Central memory CD8-positive, alpha-beta T cell (primary cell): ENCODE measurements around the gene LAMA3.

ENCODE experiments used
- ATAC-seq: fragments of 150-1000 bp; cut with Tn5 transposase; replicated peaks from 2 replicates; pipeline ENCODE4 v1.10.0; 2022; ENCODE audit warnings: mild to moderate bottlenecking, moderate FRiP score, moderate number of reproducible peaks; ENCODE audit not compliant: poor library complexity, severe bottlenecking; ENCODE audit errors: extremely low read depth
- DNase-seq, 2 donors: peaks; one replicate each; pipeline ENCODE4 v3.0.0; 2021; ENCODE audit warnings: low spot score in 2 of 2
- H3K27ac Mint-ChIP-seq: one replicate; pipeline ENCODE4 v1.8.0; 2022; ENCODE audit warnings: low read depth, mild to moderate bottlenecking, moderate library complexity, mixed read lengths
- H3K27me3 Mint-ChIP-seq: one replicate; pipeline ENCODE4 v1.8.0; 2022; ENCODE audit warnings: mixed read lengths
- H3K36me3 Mint-ChIP-seq: one replicate; pipeline ENCODE4 v1.8.0; 2022; ENCODE audit warnings: mild to moderate bottlenecking, moderate library complexity, mixed read lengths; ENCODE audit not compliant: insufficient read depth
- H3K4me1 Mint-ChIP-seq: one replicate; pipeline ENCODE4 v1.8.0; 2022; ENCODE audit warnings: mixed read lengths
- H3K4me3 Mint-ChIP-seq: one replicate; pipeline ENCODE4 v1.8.0; 2022; ENCODE audit warnings: mild to moderate bottlenecking, moderate library complexity, mixed read lengths
- H3K9me3 Mint-ChIP-seq: one replicate; pipeline ENCODE4 v1.8.0; 2022; ENCODE audit warnings: mixed read lengths

The LAMA3 gene

DNA sequence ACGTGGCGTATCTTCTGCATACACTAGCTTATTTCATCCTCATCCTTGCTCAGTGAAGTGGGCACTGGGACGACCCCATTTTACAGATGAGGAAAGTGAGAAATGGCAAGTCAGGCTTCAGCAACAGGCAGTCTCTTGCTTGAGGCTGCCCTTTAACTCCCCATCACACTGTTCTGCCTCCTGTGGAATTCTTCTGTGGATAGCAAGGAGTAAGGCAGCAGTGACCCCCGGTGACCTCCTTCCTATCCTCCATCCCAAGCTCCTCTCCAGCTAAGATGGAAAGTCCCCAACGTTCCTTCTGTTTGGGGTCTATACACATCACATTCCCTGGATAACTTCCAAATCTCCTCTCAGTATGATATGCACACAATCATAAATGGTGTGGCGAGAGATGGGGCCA lies 37.0 kb upstream of the LAMA3 start:
- H3K27ac Mint-ChIP-seq: no peak overlapping the region
- no peak overlapping the region for H3K4me3 Mint-ChIP-seq
- DNase-seq (no peak), ATAC-seq (no peak)
- H3K27me3 Mint-ChIP-seq: peaks cover 29% of the 10 kb centered on the region
- H3K36me3 Mint-ChIP-seq: no peaks in the 10 kb centered on the region
- H3K4me1 Mint-ChIP-seq: no peaks in the 10 kb centered on the region
- H3K9me3 Mint-ChIP-seq: no peaks in the 10 kb centered on the region

DNA sequence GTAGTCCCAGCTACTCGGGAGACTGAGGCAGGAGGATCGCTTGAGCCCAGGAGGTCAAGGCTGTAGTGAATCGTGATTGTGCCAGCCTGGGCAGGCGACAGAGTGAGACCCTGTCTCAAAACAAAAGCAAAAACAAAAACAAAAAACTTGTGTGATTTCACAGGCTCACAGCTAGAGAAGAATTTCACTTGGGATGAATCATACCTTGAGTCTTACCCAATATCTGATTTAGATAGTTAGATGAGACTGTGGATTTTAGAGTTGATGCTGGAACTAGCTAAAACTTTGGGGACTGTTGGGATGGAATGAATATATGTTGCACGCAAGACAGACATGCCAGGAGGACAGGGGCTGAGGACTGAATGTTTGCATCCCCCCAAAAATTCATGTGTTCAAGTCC lies 31.0 kb upstream of the LAMA3 start:
- no peak overlapping the region for H3K27ac Mint-ChIP-seq
- H3K36me3 Mint-ChIP-seq: peaks cover 3% of the 10 kb centered on the region
- H3K9me3 Mint-ChIP-seq: no peaks in the 10 kb centered on the region
- H3K4me1 Mint-ChIP-seq: peaks cover 22% of the 10 kb centered on the region
- H3K4me3 Mint-ChIP-seq: no peak overlapping the region
- DNase-seq: no peak
- H3K27me3 Mint-ChIP-seq: peaks cover 43% of the 10 kb centered on the region
- no peak for ATAC-seq

- H3K36me3 Mint-ChIP-seq: peaks cover 3% of the 10 kb centered on the region
- H3K4me1 Mint-ChIP-seq: peaks cover 25% of the 10 kb centered on the region
- DNase-seq: no peak
- no peak overlapping the region for H3K27ac Mint-ChIP-seq
- no peak for ATAC-seq
- H3K4me3 Mint-ChIP-seq: peak overlapping the region; percentile 82
- no peaks in the 10 kb centered on the region for H3K9me3 Mint-ChIP-seq
- H3K27me3 Mint-ChIP-seq: peaks cover 43% of the 10 kb centered on the region
These were observed 27.4 kb upstream of the LAMA3 start for GRCh38 chr18:23661735-23662308.

DNA sequence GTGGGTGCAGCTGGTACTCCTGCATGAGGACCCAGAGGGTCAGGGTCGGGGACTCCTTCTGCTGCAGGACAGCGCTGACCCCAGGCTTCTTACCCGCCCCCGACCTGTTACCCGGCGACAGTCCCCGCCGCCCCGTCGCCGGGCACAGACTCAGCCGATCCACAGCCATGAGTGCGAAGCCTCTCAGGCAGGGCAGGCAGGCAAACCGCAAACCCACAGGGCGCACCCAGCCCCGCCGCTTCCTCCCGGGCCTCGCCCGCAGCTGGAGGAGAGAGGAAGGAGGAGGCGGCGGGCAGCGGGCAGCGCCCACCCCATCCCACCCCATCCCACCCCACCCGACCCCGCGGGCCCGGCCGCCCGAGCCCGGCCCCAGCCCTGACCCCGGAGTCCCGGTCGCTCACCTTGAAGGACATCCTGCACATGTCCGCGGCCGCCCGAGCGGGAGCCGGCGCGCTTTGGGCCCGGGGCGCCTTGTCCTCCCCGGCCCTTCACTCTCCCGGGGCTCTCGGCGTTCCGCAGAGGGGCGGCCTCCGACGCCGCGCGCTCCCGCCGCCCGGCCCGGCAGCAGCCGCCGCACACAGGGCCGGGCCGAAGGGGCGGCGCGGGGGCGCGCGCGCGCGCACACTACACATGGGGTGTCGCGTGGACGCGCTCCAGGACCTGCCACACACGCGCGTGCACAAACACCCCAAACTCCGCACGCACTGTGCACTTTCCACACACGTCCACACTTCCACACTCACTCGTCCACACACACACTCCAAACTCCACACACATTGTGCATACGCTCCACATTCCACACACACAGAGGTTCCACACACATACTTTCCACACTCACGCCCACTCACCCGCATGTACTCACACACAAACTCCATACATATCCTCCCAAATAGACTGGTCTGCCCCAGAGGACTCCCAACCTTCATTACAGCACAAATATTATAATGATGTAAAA lies 26.7 kb upstream of the LAMA3 start, which contains the start of gene ANKRD29:
Gene ANKRD29 (minus strand): TSS at position 603 of the 955 bp plus-strand sequence. CDS start 181 bp downstream, at position 422.
- ATAC-seq (peak; percentile 86), DNase-seq (peak; percentile 31 to 32)
- Mint-ChIP-seq H3K9me3 (no peaks in the 10 kb centered on the region), H3K4me1 (peaks cover 25% of the 10 kb centered on the region), H3K27me3 (peaks cover 39% of the 10 kb centered on the region), H3K27ac (peak within 1 kb of the TSS; percentile 24), H3K36me3 (peaks cover 3% of the 10 kb centered on the region), H3K4me3 (peak within 1 kb of the TSS; percentile 82)

DNA sequence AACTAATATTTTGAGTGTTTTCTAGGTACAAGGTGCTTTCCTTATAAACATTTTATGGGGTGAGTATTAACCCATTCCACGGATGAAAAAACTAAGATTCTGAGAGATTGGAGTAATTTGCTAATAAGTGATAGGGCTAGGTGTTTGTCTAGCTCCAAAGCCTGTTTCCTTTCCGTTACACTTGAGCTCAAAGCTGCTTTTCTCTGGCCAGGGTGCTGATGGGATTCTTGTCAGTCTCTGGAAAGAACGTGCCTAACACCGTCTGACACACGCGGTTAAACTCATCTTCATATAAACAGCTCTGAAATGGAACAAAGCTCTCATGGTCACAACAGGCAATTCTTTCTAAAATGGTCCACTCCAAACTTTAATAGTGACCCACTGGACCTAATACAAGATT lies 24.6 kb upstream of the LAMA3 start:
- Mint-ChIP-seq H3K27me3 (peaks cover 18% of the 10 kb centered on the region), H3K9me3 (no peaks in the 10 kb centered on the region), H3K4me3 (no peak overlapping the region), H3K4me1 (peaks cover 25% of the 10 kb centered on the region), H3K36me3 (peaks cover 3% of the 10 kb centered on the region), H3K27ac (no peak overlapping the region)
- ATAC-seq: no peak
- DNase-seq: no peak

DNA sequence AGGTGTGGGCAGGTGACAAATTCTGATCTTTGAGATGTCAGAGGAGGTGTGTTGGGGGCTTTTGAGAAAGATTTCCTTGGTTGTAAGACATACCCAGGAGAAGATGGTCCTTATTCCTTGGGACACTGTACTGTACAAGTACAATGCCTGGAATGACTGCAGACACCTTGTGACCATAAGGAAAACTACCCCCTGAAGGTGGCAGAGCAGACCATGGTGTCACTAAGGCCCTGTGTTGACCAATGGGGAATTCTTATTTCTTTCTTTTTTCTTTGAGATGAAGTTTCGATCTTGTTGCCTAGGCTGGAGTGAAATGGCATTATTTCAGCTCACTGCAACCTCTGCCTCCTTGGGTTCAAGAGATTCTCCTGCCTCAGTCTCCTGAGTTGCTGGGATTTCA lies 22.1 kb upstream of the LAMA3 start:
- DNase-seq: no peak
- peaks cover 12% of the 10 kb centered on the region for H3K4me1 Mint-ChIP-seq
- no peaks in the 10 kb centered on the region for H3K9me3 Mint-ChIP-seq
- no peak overlapping the region for H3K4me3 Mint-ChIP-seq
- no peak overlapping the region for H3K27ac Mint-ChIP-seq
- H3K36me3 Mint-ChIP-seq: peaks cover 3% of the 10 kb centered on the region
- no peak for ATAC-seq
- H3K27me3 Mint-ChIP-seq: peaks cover 10% of the 10 kb centered on the region

- no peak overlapping the region for H3K27ac Mint-ChIP-seq
- no peak for ATAC-seq
- no peaks in the 10 kb centered on the region for H3K36me3 Mint-ChIP-seq
- no peaks in the 10 kb centered on the region for H3K9me3 Mint-ChIP-seq
- DNase-seq: no peak
- no peaks in the 10 kb centered on the region for H3K4me1 Mint-ChIP-seq
- no peak overlapping the region for H3K4me3 Mint-ChIP-seq
- H3K27me3 Mint-ChIP-seq: peaks cover 21% of the 10 kb centered on the region
These were observed 20.5 kb upstream of the LAMA3 start for GRCh38 chr18:23668731-23669130.

GRCh38 chr18:23669202-23669766 lies 20.0 kb upstream of the LAMA3 start:
- DNase-seq (no peak), ATAC-seq (no peak)
- no peak overlapping the region for H3K4me3 Mint-ChIP-seq
- H3K4me1 Mint-ChIP-seq: no peaks in the 10 kb centered on the region
- H3K27me3 Mint-ChIP-seq: peaks cover 22% of the 10 kb centered on the region
- no peak overlapping the region for H3K27ac Mint-ChIP-seq
- H3K9me3 Mint-ChIP-seq: no peaks in the 10 kb centered on the region
- H3K36me3 Mint-ChIP-seq: no peaks in the 10 kb centered on the region

DNA sequence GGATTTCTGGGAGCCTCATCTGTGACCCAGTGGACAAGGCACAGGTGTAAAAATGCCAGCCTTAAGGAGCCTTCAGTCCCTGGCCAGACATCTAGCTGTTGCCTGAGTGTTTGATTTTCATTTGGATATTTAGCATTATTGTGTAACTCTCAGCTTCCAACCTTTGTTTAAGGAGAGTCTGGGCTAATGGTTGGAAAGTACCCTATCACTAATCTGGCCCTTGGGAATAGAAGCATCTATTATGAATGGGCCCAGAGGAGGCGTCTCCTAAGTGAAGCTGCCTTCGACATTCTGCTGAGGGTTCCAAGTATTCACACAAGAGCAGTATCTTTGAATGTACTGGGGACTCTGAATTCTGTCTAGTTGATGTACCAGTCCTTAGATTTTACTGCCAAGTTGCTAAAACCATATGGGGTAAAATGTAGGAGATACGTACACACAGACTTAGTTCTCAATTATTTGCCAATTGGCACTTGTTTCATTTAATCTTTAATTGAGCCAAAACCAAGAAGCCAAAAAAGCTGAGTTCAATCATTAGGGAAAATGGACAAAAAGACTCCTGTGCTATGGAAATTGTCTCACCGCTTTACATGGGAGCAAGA lies 19.3 kb upstream of the LAMA3 start:
- H3K27ac Mint-ChIP-seq: no peak overlapping the region
- H3K4me1 Mint-ChIP-seq: no peaks in the 10 kb centered on the region
- DNase-seq (no peak), ATAC-seq (no peak)
- H3K27me3 Mint-ChIP-seq: peaks cover 22% of the 10 kb centered on the region
- no peak overlapping the region for H3K4me3 Mint-ChIP-seq
- H3K36me3 Mint-ChIP-seq: no peaks in the 10 kb centered on the region
- H3K9me3 Mint-ChIP-seq: no peaks in the 10 kb centered on the region

DNA sequence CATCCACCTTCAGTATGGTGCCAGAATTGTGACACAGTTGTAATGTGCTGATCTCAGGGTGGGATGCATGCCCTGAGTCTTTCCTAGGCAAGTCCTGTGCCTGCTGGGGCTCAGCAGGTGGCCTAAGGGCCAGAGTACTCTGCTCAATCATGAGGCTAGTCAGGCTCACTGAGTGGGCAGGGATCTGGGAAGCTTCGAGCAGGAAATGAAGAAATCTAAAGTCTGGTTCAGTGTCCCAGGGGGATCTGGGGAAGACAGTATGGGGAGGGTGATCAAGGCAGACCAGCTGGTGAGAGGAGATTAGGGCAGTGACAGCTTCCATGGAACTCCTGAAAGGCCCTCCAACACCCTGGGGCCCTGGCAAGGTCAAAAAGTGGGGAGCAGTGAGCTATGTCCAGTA lies 17.7 kb upstream of the LAMA3 start:
- no peak for DNase-seq
- Mint-ChIP-seq H3K4me1 (no peaks in the 10 kb centered on the region), H3K36me3 (no peaks in the 10 kb centered on the region), H3K4me3 (no peak overlapping the region), H3K9me3 (no peaks in the 10 kb centered on the region), H3K27ac (no peak overlapping the region), H3K27me3 (peaks cover 22% of the 10 kb centered on the region)
- no peak for ATAC-seq

DNA sequence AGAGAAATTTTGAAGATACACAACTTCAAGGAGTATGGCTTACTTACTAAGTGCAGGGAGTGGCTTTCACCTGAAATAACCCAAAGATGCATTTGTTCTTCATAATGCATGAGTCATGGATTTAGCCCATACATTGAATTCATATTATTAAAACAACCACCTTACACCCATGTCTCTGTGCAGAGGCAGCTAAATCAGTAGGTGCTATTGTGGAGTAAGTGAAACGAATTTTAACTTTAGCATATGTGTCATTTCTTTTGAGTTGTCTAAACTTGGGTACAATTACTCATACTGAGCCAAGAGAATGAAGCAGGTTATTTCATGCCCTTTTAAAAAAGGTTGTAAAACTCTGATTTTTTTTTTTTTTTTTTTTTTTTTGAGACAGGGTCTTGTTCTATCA lies 15.5 kb upstream of the LAMA3 start:
- no peaks in the 10 kb centered on the region for H3K36me3 Mint-ChIP-seq
- ATAC-seq (no peak), DNase-seq (no peak)
- peaks cover 32% of the 10 kb centered on the region for H3K27me3 Mint-ChIP-seq
- H3K4me3 Mint-ChIP-seq: no peak overlapping the region
- no peaks in the 10 kb centered on the region for H3K9me3 Mint-ChIP-seq
- H3K27ac Mint-ChIP-seq: no peak overlapping the region
- H3K4me1 Mint-ChIP-seq: no peaks in the 10 kb centered on the region

- Mint-ChIP-seq H3K36me3 (peaks cover 1% of the 10 kb centered on the region), H3K9me3 (no peaks in the 10 kb centered on the region), H3K27me3 (peaks cover 41% of the 10 kb centered on the region), H3K27ac (no peak overlapping the region), H3K4me1 (no peaks in the 10 kb centered on the region), H3K4me3 (no peak overlapping the region)
- DNase-seq: no peak
- ATAC-seq: no peak
These were observed 14.0 kb upstream of the LAMA3 start for GRCh38 chr18:23675236-23675635.
